ENCODE data around the gene GINS1. TPM values are rescaled to one million over a fixed set of nuclear protein-coding genes. Genes with fewer than 3 reads are reported as not detected.

GINS1 gene
- total and polyA plus RNA-seq, 2 donors (not counting 3 experiments of a cell fraction or from before 2014, with no cell fraction given): 8.2 to 26.3 TPM

DNA sequence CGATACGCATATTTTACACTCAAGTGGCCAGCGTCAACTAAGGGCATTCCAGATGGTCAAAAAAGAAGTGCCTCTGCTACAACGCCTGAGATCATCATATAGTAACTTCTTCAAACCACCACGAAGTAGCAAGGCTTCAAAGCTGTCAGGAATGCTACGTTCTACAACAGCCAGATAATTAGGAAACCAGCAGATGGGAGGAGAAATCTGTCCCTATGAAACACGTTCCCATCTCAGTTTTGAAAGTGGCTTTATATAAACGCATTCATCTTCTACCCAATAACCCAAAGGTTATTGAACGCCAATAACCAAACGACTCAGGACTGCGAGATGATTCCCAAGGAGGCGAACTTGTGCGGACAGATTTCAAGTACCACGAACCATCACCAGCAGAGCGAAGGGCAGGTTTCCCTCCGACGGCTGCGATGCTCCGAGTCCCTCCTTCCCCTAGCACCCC, 18.0 kb upstream of the GINS1 start:
- intact Hi-C loops (cut with micrococcal nuclease) (no loop called here), dilution Hi-C loops (cut with MboI; ENCODE audit: extremely low pct_ligation_motif_present, low sequenced_read_pairs) (no loop called here)
- Histone ChIP-seq H3K79me2 (ENCODE audit: control insufficient read depth, insufficient read depth, low read length) (peaks cover 25% of the 10 kb centered on the region), H3K36me3 (ENCODE audit: control insufficient read depth in 2 of 2, extremely low read depth in 1 of 2, insufficient read depth in 2 of 2, low read length in 2 of 2) (peaks cover 0 to 2% of the 10 kb centered on the region in 2 experiments), H3K9ac (replicated peaks; ENCODE audit: extremely low read depth, insufficient read depth, low read length) (peak overlapping the region; percentile 77), H3K9me1 (replicated peaks; ENCODE audit: control insufficient read depth, extremely low read depth, insufficient read depth, low read length) (no peaks in the 10 kb centered on the region), H3K27ac (ENCODE audit: insufficient read depth, low read depth, low read length) (peak overlapping the region; percentile 72), H3K4me1 (ENCODE audit: control insufficient read depth, extremely low read depth, insufficient read depth, low read length) (peaks cover 9% of the 10 kb centered on the region), H3K4me2 (ENCODE audit: insufficient read depth, low read length) (peak overlapping the region; percentile 75), H4K20me1 (replicated peaks; ENCODE audit: control insufficient read depth, extremely low read depth, insufficient read depth, low read length) (no peaks in the 10 kb centered on the region), H3K9me3 (replicated peaks; ENCODE audit: control insufficient read depth, insufficient read depth, low read length) (no peaks in the 10 kb centered on the region), H3K4me3 (replicated peaks in 1 of 3; ENCODE audit: insufficient read depth in 1 of 3, low read depth in 1 of 3, low read length in 3 of 3) (peak overlapping the region; percentile 72 to 80 (median 77)), H3K27me3 (ENCODE audit: control insufficient read depth in 2 of 2, insufficient read depth in 2 of 2, low read length in 2 of 2) (no peaks in the 10 kb centered on the region), H2AFZ (ENCODE audit: low read depth, low read length) (peak overlapping the region; percentile 80)
- ChIA-PET CTCF (no interaction called here), POLR2A (no interaction called here)
- TF ChIP-seq, protein P1, sequence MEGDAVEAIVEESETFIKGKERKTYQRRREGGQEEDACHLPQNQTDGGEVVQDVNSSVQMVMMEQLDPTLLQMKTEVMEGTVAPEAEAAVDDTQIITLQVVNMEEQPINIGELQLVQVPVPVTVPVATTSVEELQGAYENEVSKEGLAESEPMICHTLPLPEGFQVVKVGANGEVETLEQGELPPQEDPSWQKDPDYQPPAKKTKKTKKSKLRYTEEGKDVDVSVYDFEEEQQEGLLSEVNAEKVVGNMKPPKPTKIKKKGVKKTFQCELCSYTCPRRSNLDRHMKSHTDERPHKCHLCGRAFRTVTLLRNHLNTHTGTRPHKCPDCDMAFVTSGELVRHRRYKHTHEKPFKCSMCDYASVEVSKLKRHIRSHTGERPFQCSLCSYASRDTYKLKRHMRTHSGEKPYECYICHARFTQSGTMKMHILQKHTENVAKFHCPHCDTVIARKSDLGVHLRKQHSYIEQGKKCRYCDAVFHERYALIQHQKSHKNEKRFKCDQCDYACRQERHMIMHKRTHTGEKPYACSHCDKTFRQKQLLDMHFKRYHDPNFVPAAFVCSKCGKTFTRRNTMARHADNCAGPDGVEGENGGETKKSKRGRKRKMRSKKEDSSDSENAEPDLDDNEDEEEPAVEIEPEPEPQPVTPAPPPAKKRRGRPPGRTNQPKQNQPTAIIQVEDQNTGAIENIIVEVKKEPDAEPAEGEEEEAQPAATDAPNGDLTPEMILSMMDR (IDR thresholded peaks at IDR 0.05; ENCODE audit: extremely low read depth in 1 of 2, insufficient read depth in 1 of 2, low read depth in 1 of 2, low read length in 2 of 2): no peak
- no peak for TF ChIP-seq GATA2 (IDR thresholded peaks at IDR 0.05; ENCODE audit: insufficient read depth, insufficient read length, low read depth, low read length)
- TF ChIP-seq EZH2 (IDR thresholded peaks at IDR 0.05; ENCODE audit: borderline replicate concordance, low read depth, low read length, severe bottlenecking): no peak
- no peak for TF ChIP-seq POLR2AphosphoS5 (IDR thresholded peaks at IDR 0.05; ENCODE audit: insufficient read depth, low read depth, low read length)
- no peak for TF ChIP-seq POLR2A (IDR thresholded peaks at IDR 0.05; ENCODE audit: low read depth, low read length)
- TF ChIP-seq JUN (IDR thresholded peaks at IDR 0.05; ENCODE audit: borderline replicate concordance, insufficient read depth, insufficient read length, low read depth): no peak
- no peak for TF ChIP-seq MYC (IDR thresholded peaks at IDR 0.05; ENCODE audit: low read depth, low read length)
- TF ChIP-seq FOS (IDR thresholded peaks at IDR 0.05; ENCODE audit: borderline replicate concordance, insufficient read depth, low read length): no peak
- TF ChIP-seq, protein P2, sequence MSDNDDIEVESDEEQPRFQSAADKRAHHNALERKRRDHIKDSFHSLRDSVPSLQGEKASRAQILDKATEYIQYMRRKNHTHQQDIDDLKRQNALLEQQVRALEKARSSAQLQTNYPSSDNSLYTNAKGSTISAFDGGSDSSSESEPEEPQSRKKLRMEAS (IDR thresholded peaks at IDR 0.05; ENCODE audit: insufficient read depth, insufficient read length): no peak
- DNase-seq (ENCODE audit: low read depth, low spot score): peak; percentile 48
- BruUV-seq (replicated peaks): TSS peak; percentile 18
- peak; percentile 61 for FAIRE-seq

Data from endothelial cell of umbilical vein (primary cell).